Activated CD4-positive, alpha-beta T cell treated with anti-CD3 and anti-CD28 coated beads, Interleukin-2, amount 50 U/mL, for 16 hours (primary cell): ENCODE measurements around the gene ZFAND6.

Source experiments
- DNase-seq: peaks from one replicate; pipeline ENCODE4 v3.0.0-alpha.2; 2020

ZFAND6 gene

DNA sequence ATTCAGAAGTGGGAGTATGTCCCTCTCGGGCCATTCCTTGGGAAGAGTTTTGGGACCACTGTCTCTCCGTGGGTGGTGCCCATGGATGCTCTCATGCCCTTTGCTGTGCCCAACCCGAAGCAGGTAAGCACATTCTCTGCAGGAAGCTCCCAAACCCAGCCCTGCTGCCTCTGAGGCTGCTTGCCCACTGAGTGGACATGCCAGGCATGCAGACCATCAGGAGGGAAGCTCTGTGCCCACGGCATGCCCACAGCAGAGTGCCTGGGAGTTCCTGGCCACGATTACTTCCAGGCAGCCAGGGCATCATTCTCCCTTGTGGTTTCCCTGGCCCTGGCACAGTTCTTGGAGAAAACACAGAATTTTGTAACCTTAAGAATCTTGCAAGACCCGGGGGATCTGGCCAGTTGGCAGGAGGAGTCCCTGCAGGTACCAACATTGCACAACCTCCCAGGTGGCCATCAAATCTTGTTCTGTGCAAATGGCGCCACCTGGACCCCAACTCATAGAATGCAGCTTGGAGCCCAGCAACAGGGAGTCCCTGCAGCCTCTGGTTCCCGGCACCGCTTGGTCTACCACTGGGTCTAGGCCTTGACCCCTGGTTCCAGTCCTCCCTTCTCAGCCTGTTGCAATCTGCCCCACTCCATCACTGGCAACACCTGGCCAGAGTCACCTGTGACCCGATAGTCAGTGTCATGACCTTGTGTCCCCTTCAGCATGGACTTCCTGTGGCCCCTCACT, 113.7 kb downstream of the ZFAND6 start:
- peak; percentile 77 for DNase-seq

DNA sequence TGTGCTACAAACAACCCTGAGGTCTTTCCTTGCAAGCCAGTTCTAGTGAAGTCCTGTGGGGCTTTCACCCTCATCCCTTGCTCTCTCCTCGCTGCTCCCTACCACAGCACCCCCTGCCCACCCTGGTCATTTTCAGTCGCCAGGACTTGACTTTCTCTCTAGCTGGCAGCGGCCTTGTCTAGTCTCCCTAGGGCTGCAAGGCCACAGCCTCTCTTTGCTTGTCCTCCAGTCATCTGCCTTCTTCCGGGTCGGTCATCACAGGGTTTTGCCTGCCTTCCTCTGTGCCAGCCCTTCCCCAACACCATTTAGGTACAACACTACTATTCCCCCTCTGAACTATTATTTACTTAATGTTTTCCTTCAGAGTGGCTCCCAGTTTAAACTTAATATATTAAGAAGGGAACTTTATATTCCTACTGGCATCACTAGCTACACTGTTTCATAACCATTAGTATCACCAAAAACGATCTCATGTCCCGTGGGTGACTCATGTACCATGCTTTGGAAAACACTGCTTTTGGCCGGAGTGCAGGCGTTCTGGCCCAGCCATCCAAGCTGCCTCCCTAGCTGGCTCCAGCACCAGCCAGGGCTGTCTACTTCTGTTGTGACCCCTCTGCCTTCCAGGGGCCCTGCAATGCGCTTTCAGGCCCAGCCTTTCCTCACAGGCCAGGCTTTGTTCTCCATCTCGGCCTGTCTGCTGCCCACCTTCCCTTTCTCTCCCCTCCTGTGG, 114.7 kb downstream of the ZFAND6 start:
- no peak for DNase-seq

DNA sequence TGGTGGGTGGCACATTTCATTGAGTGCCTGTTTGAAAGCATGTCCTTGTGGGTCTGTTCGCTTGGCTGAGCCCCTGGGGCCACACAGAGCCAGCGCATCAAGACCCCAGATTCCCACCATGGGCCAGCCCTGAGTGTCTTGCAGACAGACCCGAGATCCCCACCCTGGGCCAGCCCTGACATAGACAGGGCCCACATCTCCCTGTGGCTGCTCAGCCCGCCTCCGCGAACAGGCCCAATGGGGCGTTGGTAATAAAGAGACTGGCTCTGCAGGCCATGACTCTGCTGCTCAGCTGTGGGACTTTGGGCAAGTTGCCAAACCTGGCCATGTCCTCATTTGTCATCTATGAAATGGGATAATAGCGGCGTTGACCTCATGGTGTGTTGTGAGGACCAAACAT, 116.0 kb downstream of the ZFAND6 start:
- no peak for DNase-seq

DNA sequence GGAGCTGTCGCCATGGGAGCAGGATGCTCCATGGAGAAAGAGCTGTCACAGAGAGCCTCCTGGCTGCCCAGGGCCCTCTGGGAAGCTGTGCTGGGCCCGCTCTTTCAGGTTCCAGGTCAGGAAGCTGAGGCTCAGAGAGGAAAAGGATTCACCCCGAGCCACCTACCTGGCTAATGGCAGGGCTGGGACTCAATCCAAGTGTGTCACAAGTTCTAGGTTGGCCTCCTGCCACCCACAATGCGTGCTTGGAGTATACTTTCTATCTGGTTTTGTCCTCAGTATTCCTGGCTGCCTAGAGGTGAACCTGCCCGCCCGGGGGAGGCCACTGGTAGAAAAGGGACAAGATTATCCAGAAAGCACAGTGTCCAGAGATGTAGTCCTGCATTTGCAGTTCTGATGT, 117.0 kb downstream of the ZFAND6 start:
- DNase-seq, result no peak

DNA sequence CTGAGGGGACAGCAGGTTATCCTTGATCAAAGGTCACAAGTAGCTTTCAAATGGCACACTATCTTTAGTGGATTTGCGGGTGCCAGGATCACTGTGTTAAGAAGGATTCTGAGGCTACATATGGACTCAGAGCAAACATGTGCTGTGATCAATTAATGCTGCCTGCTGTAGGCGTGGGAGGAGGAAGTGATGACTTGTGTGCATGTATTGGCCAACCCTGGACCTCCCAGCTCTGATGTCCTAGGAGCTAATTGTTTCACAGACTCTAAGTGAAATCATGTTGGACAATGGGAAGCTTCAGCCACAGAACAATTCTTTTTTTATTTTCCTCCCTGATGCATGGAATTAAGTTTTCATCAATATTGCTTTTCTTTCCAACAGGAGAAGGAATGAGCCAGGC, 117.7 kb downstream of the ZFAND6 start:
- DNase-seq, result no peak

DNA sequence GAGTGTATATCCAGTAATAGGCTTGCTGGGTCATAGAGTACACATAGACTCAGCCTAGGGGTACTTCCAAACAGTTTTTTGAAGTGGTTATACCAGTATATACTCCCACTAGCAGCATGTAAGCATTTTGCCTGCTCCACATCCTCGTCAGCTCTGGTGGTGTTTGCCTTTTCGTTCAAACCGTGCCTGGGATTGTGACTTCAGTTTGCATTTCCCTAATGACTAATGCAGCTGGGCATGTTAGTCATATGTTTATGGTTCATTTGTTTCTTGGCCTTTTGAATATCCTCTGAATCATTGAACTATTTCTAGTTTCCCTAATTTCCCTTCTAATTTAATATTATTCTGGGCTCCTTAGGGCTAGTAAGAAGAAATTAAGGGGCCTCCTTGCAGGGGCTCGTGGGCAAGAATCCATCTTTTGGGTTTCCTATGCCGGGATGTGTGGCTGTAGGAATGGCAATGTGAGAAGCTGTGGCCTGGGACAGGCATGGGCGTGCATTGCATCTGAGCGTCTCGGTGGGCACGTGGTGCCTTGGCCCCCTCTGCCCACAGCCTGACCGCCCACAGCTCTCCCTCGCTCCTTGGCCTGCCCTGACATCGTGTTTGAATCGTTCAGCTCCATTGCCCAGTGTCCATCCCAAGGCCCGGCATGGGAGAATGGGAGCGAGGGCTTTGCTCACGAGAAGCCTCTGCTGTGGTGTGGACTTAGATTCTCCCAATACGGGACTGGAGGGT, 119.7 kb downstream of the ZFAND6 start:
- no peak for DNase-seq

DNA sequence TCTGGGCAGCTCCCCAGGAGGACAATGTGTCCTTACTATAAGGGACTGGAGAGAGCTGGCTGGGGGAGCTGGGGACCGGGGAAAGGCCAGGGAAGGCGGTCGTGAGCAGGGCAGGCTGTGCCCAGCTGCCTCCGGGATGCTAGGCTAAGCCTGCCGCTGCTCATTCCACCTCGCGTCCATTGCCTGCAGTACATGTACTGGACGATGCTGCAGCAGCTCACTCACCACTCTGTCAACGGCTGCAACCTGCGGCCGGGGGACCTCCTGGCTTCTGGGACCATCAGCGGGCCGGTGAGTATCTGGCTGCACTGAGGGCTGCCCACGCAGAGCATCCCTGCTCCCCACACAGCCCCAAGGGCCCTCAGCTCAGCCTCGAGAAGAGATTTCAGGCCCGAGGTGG, 120.5 kb downstream of the ZFAND6 start:
- no peak for DNase-seq

DNA sequence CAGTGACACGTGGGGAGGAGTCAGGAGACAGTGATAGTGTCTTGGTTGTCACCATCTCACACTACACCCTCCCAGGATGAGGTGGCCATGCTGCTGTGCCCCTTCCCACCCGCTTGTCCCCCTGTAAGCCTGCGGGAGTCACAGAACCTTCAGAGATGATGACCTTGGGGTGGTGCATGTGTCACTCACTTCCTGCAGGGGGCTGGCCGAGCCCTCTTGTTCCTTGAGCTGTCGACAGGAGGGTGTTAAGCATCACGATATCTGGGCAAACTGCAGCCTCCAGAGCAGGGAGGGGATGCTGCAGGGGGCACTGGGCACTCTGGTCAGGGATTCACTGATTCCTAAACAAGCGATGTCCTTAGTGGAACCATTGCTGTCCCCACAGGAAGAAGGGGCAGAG, 121.0 kb downstream of the ZFAND6 start:
- DNase-seq, result no peak

DNA sequence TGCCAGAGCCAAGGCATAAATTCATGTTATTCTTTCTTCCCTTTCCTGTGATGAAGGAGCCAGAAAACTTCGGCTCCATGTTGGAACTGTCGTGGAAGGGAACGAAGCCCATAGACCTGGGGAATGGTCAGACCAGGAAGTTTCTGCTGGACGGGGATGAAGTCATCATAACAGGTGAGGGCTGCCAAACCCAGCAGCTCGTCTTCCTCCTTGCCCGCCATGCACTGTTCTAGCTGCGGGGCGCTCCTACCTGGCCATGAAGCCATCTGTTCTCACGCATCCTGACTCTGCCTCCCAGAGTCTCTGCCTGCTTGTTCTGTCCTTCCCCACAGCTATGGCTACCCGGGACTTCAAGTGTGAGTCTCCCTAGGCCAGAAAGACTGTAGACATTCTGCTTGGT, 121.5 kb downstream of the ZFAND6 start:
- no peak for DNase-seq

DNA sequence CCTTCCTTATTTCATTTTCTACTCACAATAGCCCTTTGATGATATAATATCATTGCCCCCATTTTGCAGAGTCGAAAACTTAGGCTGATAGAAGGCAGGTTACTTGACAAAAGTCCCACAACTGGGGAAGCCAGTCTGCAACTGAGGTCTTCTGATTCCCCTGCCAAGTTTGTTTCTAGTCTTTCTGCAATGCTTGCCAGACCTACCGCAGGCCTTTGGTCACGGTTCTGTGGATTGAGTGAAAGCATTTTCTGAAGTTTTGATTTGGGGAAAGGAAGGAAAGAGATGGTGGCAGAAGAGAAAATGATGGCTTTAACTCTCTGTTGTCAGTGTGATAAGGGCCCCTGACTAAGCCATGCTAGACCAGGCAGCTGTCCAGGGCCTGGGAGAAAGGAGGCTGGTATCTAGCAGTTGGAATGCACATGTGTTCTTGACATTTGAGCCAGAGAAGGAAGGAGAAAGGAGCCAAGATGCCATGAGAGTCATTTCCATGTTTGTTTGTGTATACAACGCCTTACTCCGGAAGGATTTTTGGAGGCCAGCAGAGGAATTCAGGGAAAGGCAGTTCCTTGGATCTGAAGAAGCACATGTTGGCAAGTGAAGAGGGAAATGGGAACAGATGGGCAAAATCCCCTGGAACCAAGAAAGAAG, 123.3 kb downstream of the ZFAND6 start:
- DNase-seq, result no peak

DNA sequence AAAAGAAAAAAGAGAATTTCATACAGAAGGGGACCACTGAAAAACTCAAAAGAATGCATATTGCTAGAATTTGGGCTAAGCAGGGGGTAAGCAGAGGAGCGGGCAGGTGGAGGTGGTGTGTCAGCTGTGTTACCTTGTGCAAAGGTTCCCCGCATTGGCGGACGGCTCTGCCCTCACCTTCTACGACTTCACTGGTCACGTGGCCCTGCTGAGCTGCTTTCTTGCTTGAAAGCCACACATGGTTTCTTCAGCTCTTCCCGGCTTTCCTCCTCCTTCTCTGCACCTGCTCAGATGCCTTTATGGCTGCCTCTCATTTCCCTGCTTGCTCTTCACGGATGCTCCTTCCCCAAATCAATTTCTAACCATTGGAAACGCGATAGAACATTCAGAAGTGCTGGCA, 123.8 kb downstream of the ZFAND6 start:
- no peak for DNase-seq

DNA sequence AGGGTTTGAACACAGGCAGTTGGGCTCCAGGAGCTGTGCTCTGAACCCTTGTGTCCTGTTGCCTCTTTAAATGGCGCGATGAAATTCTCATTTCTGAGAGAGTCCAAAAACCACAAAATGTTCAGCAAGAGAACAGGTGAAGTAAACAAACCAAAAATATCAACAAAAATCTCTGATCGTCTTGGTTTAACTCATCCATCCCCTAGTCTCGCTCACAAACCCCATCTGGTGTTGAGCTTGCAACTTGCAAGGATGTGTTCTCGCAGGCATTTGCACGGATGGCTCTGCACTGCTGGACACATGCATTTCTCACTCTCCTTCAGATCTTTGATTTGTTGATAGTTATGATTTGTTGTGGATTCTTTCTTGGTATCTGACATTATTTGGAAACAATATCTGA, 124.4 kb downstream of the ZFAND6 start:
- DNase-seq, result no peak

DNA sequence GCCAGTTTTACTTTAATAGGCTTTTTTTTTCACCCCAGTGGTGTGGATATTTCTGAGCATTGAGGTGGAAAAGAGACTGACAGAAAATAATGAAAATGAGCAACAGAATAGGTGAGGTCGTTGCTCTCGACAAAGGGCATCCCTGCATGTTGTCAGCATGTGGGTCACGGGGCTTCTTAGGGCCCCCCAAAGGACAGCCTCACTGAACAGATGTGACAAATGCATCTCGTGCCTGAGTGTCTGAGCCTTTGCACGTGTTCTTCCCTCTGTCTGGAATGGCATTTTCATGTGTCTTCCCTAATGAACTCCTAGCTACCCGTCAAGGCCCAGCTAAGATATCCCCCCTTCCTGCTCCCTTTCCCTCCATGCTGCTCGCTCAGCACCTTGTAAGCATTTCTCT, 125.1 kb downstream of the ZFAND6 start:
- DNase-seq, result no peak

DNA sequence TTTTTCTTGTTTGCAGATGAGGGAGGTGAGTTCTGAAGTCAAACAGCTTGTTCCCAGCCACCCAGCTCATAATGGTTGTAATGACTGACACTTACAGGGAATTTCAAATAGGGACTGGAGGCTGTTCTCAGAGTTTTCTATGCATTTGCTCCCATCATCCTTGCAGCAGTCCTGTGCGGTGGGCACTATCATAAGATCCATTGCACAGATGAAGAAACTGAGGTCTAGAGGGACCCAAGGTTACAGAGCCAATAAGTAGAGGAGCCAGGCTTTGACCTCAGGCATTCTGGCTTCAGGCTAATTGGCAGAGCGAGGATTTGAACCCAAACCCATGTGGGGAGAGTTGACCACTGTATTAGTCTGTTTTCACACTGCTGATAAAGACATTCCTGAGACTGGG, 125.7 kb downstream of the ZFAND6 start:
- DNase-seq, result no peak

DNA sequence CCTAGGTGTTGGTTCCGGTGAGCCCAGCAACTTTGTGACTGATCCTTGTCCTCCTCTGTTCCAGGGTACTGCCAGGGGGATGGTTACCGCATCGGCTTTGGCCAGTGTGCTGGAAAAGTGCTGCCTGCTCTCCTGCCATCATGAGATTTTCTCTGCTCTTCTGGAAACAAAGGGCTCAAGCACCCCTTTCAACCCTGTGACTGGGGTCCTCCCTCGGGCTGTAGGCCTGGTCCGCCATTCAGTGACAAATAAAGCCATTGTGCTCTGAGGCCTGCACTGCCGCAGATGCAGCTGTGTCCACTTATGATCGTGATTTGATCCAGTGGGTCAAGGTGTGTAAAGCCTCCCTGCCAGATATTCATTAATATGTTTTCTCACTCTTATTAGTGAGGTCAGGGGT, 126.6 kb downstream of the ZFAND6 start:
- no peak for DNase-seq

DNA sequence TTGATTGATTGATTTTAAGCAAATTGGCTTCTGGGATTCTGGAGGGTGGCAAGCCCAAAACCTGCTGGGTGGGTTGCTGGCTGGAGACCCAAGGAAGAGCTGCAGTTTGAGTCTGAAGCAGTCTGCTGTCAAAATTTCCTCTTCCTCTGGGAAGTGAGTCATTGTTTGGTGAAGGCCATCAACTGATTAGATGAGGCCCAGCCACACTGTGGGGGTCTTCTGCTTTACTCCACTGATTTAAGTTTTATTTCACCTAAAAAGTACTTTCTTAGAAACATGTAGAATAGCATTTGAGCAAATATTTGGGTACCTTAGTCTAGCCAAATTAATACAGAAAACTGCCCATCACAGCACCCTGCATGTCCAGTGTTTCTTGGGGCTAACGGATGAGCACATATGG, 127.1 kb downstream of the ZFAND6 start:
- DNase-seq, result no peak
